ENCODE results near the gene PCNT.
A peak's percentile ranks its signal among the peaks of the same experiment; 100 is the strongest.

Gene PCNT

GRCh38 chr21:46284733-46285132 is 39.2 kb upstream of the PCNT start:
- Histone ChIP-seq H3K27me3 (ENCODE audit: control insufficient read depth, low read length) (no peaks in the 10 kb centered on the region), H3K4me3 (ENCODE audit: low read length) (peak overlapping the region; percentile 96), H3F3A (ENCODE audit: control insufficient read depth, insufficient read depth) (peaks cover 5% of the 10 kb centered on the region; the same call in 1 of the 2 replicates), H3K4me2 (ENCODE audit: low read length) (peak overlapping the region; percentile 81), H3K36me3 (ENCODE audit: control insufficient read depth, low read length) (peaks cover 62% of the 10 kb centered on the region), H3K9me2 (replicated peaks; ENCODE audit: control insufficient read depth, low read length) (no peaks in the 10 kb centered on the region), H3K27ac (ENCODE audit: low read depth, low read length) (peak overlapping the region; percentile 84; the same call in 1 of the 2 replicates), H3K79me2 (ENCODE audit: control insufficient read depth, low read length) (peaks cover 88% of the 10 kb centered on the region), H3K4me1 (ENCODE audit: control insufficient read depth, low read length) (peaks cover 37% of the 10 kb centered on the region), H4K20me1 (ENCODE audit: control insufficient read depth, insufficient read depth, low read depth, low read length) (0 out of 2 replicates have a peak, but pooled peaks cover 5% of the 10 kb centered on the region), H3K9me3 (ENCODE audit: control insufficient read depth, insufficient read depth, low read length) (no peaks in the 10 kb centered on the region)
- TF ChIP-seq EZH2phosphoT487 (IDR thresholded peaks at IDR 0.05; ENCODE audit: borderline replicate concordance, low read length) (no peak), CTCF (IDR thresholded peaks at IDR 0.05; ENCODE audit: low read depth, low read length, poor library complexity, severe bottlenecking) (no peak)

- H3K4me3 ChIP-seq (ENCODE audit: low read length) = peak within 1 kb of the TSS; percentile 96
- peaks cover 40% of the 10 kb centered on the region for H3K4me1 ChIP-seq (ENCODE audit: control insufficient read depth, low read length)
- no peaks in the 10 kb centered on the region for H3K27me3 ChIP-seq (ENCODE audit: control insufficient read depth, low read length)
- 0 out of 2 replicates have a peak, but pooled peaks cover 5% of the 10 kb centered on the region for H4K20me1 ChIP-seq (ENCODE audit: control insufficient read depth, insufficient read depth, low read depth, low read length)
- peak within 1 kb of the TSS; percentile 81 for H3K4me2 ChIP-seq (ENCODE audit: low read length)
- H3F3A ChIP-seq (ENCODE audit: control insufficient read depth, insufficient read depth) = peaks cover 5% of the 10 kb centered on the region; the same call in 1 of the 2 replicates
- peak within 1 kb of the TSS; percentile 84 for H3K27ac ChIP-seq (ENCODE audit: low read depth, low read length)
- H3K9me3 ChIP-seq (ENCODE audit: control insufficient read depth, insufficient read depth, low read length) = no peaks in the 10 kb centered on the region
- H3K79me2 ChIP-seq (ENCODE audit: control insufficient read depth, low read length) = peaks cover 88% of the 10 kb centered on the region
- no peaks in the 10 kb centered on the region for H3K9me2 ChIP-seq (replicated peaks; ENCODE audit: control insufficient read depth, low read length)
- H3K36me3 ChIP-seq (ENCODE audit: control insufficient read depth, low read length) = peaks cover 62% of the 10 kb centered on the region
- no peak for TF ChIP-seq EZH2phosphoT487 (IDR thresholded peaks at IDR 0.05; ENCODE audit: borderline replicate concordance, low read length)
- TF ChIP-seq CTCF (IDR thresholded peaks at IDR 0.05; ENCODE audit: low read depth, low read length, poor library complexity, severe bottlenecking) = no peak
Measured at GRCh38 chr21:46285206-46285661, 38.7 kb upstream of the PCNT start, which contains the start of gene MCM3AP. TSS of gene MCM3AP (minus strand) at chr21:46285611. CDS start at chr21:46285286, 325 bp downstream.

DNA sequence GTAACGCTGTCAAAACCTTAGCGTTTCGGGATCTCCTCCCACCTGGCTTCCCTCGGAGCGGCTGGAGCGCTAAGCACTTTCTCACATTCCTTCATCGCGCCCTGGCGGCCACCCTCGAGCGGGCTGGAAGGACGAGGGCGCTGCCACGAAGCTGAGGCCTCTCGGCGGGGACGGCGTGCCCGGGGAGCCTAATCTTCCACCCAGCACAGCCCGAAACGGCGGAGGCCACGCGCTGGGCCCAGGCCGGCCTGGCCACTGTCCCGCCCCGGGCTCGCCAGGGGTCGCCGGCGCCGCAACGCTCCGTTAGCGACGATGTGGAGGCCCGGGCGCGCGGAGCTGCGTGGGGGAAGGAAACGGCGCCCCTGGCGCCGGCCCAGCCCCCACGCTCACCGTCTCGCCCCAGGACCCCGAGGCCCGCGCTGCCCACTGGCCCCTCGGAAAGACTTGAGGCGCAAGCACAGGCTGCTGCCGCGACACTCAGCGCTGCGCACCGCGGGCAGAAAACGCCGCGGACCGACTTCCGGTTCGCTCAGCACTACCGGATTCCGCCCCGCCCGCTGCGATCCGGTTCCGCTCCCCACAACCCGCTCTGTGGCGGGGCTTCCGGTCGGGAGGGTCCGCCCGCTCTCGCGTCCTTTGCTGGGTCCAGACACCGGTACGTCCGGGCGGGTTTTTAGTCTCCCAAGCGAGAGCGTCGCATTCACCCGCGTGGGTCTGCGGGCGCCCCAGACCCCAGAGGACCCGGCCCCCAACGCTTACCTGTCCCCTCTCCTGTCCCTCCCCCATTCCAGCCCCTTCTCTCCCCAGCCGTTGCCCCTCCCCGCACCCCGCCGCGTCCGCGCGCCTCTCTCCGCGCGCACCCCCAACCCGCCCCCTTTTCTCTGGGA is 38.0 kb upstream of the PCNT start, which contains the start of gene YBEY:
Gene YBEY, plus strand, starts transcription at position 582 of the 887 bp plus-strand sequence. CDS start 572 bp downstream, outside the sequence.
- Histone ChIP-seq H3K4me2 (ENCODE audit: low read length) (peak within 1 kb of the TSS; percentile 81), H3K27me3 (ENCODE audit: control insufficient read depth, low read length) (no peaks in the 10 kb centered on the region), H3K27ac (ENCODE audit: low read depth, low read length) (peak within 1 kb of the TSS; percentile 84), H4K20me1 (ENCODE audit: control insufficient read depth, insufficient read depth, low read depth, low read length) (0 out of 2 replicates have a peak, but pooled peaks cover 5% of the 10 kb centered on the region), H3K9me2 (replicated peaks; ENCODE audit: control insufficient read depth, low read length) (no peaks in the 10 kb centered on the region), H3K4me1 (ENCODE audit: control insufficient read depth, low read length) (peaks cover 44% of the 10 kb centered on the region), H3K9me3 (ENCODE audit: control insufficient read depth, insufficient read depth, low read length) (no peaks in the 10 kb centered on the region), H3F3A (ENCODE audit: control insufficient read depth, insufficient read depth) (peaks cover 5% of the 10 kb centered on the region; the same call in 1 of the 2 replicates), H3K79me2 (ENCODE audit: control insufficient read depth, low read length) (peaks cover 85% of the 10 kb centered on the region), H3K36me3 (ENCODE audit: control insufficient read depth, low read length) (peaks cover 55% of the 10 kb centered on the region), H3K4me3 (ENCODE audit: low read length) (peak within 1 kb of the TSS; percentile 96)
- TF ChIP-seq EZH2phosphoT487 (IDR thresholded peaks at IDR 0.05; ENCODE audit: borderline replicate concordance, low read length) = no peak
- peak; percentile 61 for TF ChIP-seq CTCF (IDR thresholded peaks at IDR 0.05; ENCODE audit: low read depth, low read length, poor library complexity, severe bottlenecking)

Data from DOHH2 (cell line).